Putamen (tissue), 1 donor: ENCODE measurements around the gene IRX4.

Source experiments
- DNase-seq: peaks from one replicate; pipeline ENCODE4 v3.0.0-alpha.2; 2016; ENCODE audit warnings: low spot score

Gene IRX4

GRCh38 chr5:1836176-1836890 lies 46.4 kb downstream of the IRX4 start:
- no peak for DNase-seq

DNA sequence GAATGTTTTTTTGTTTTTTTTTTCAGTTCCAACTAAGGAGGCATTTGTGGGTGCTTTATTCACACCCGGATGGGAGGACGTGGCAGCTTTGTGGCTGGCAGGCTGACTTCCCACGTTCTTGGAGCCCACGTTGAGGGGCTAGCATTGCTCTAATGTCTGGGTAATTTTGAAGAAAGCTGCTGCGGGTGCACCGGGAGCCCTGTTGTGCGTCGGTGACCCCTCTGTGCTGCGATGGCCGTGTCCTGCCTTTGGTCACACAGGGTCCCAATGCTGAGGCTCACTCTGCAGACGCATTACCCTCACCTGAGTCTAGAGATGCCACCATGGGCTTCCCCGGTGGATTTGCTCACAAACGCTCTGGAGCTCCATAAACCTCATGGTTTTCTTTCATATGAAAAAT lies 47.3 kb downstream of the IRX4 start:
- DNase-seq: no peak

- no peak for DNase-seq
These were observed 47.9 kb downstream of the IRX4 start for GRCh38 chr5:1834721-1835429.

- DNase-seq: no peak
These were observed 48.6 kb downstream of the IRX4 start for GRCh38 chr5:1834022-1834551.

GRCh38 chr5:1833264-1834021 lies 49.3 kb downstream of the IRX4 start:
- DNase-seq: no peak

- no peak for DNase-seq
These were observed 50.0 kb downstream of the IRX4 start for GRCh38 chr5:1832511-1833250.

DNA sequence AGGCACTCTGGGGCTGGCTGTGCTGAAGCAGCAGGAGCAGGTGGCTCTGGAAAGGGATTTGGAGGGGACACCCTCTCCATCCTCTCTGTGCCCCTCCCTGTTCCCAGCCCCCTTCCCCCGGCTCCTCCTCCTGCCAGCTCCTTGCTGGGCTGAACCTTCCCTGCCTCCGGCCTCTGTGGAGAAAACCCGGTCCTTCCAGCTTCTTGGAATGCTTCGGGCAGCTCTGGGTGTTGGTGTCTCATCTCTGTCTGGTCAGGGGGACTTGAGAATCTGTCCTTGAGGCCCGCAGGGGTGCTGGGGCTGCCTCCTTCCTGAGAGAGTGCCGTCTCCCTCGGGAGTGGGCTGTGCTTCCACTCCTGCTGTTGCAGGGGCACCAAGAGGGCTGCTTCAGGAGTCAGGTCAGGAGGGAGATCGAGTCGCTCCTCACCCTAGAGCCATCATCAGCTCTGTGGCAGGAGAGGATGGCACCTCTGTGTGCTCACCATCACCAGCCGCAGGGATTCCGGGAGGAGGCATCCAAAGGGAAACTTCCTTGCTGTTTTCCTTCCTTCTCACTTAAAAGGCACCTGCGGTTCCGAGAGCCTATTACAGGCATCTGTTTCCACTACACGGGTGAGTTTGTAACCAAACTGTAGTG lies 50.9 kb downstream of the IRX4 start:
- DNase-seq: no peak

- DNase-seq: no peak
These were observed 51.5 kb downstream of the IRX4 start for GRCh38 chr5:1831257-1831656.

GRCh38 chr5:1830571-1831228 lies 52.0 kb downstream of the IRX4 start:
- no peak for DNase-seq

DNA sequence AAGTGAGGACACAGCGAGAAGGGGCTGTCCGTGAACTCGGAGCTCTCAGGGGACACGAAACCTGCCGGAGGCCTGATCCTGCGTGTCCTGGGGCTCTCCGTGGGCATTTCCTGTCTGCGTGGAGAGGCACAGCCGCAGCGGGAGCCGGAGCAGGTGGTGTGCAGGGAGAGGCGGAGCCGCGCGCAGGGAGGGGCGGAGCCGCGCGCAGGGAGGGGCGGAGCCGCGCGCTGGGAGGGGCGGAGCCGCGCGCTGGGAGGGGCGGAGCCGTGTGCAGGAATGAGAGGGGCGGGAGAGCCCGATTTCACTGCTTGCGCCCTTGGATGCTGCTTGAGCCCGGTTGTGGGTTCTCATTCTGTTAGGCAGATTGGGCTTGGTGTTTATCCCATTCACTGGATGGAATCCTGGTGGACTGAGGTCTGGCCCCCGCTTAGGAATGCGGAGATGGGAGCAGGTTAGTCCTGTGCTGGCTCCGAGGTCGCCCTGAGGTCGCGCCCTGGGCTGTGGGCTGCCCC lies 54.8 kb downstream of the IRX4 start:
- no peak for DNase-seq
